Stomach (tissue), 4 donors: ENCODE results near the gene TXNDC2.

Source experiments
- POLR2A ChIP-seq, 4 donors: fragments of 450-650 bp; IDR thresholded peaks; one replicate each; pipeline ENCODE4 v1.6.1; 2016; ENCODE audit warnings: antibody characterized with exemption in 4 of 4, control low read depth in 2 of 4, mild to moderate bottlenecking in 1 of 4, moderate library complexity in 1 of 4
- POLR2AphosphoS5 ChIP-seq, 3 donors: sonication (generic); formaldehyde crosslinking; IDR thresholded peaks; one replicate each; pipeline ENCODE4 v1.6.1; 2016; ENCODE audit warnings: antibody characterized with exemption in 3 of 3
- TF ChIP-seq, protein P1 (sequence below), 7 experiments: fragments of 450-650 bp in 4 of 7; fragments of 200-600 bp in 3 of 7; sonication (generic) in 3 of 7; IDR thresholded peaks; one replicate each; pipeline ENCODE4 v1.5.1; 2016 to 2019; ENCODE audit warnings: antibody characterized with exemption in 7 of 7, control low read depth in 2 of 7, mild to moderate bottlenecking in 1 of 7

DNA sequence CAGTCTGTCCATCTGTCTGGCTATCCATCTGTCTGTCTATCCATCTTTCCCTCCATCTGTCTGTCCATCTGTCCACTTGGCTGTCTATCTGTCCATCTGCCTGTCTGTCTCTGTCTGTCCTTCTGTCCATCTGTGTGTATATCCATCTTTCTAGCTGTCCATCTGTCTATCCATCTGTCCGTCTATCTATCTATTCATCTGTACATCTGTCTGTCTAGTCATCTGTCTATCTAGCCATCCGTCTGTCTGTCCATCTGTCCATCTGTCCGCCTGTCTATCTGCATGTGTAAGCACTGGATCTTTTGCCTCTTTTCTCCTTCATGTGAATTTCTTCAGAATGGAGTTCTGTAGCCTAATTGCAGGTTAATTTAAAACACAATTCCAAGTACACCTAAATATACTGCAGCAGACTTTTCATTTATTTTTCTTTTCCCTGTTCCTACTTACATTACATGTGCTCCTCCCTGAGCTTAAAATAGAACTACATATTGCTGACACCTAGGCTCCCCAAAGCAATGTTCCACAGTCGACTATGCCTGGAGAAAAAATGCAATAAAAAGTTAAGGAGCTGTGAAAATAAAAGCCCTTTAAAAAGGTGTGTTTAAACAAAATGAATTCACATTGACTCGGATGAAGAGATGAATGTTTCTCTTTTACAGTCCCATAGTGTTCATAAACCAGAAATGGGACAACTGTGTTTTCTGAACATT lies 37.4 kb upstream of the TXNDC2 start:
- TF ChIP-seq, protein P1, sequence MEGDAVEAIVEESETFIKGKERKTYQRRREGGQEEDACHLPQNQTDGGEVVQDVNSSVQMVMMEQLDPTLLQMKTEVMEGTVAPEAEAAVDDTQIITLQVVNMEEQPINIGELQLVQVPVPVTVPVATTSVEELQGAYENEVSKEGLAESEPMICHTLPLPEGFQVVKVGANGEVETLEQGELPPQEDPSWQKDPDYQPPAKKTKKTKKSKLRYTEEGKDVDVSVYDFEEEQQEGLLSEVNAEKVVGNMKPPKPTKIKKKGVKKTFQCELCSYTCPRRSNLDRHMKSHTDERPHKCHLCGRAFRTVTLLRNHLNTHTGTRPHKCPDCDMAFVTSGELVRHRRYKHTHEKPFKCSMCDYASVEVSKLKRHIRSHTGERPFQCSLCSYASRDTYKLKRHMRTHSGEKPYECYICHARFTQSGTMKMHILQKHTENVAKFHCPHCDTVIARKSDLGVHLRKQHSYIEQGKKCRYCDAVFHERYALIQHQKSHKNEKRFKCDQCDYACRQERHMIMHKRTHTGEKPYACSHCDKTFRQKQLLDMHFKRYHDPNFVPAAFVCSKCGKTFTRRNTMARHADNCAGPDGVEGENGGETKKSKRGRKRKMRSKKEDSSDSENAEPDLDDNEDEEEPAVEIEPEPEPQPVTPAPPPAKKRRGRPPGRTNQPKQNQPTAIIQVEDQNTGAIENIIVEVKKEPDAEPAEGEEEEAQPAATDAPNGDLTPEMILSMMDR (IDR thresholded peaks at IDR 0.05) = no peak
- TF ChIP-seq POLR2A (IDR thresholded peaks at IDR 0.05) (no peak), POLR2AphosphoS5 (IDR thresholded peaks at IDR 0.05) (no peak)
